Activated CD8-positive, alpha-beta T cell treated with anti-CD3 and anti-CD28 coated beads, Interleukin-2, amount 10 ng/mL, durations not matched to agents 7 days and 5 days (primary cell): ENCODE measurements around the gene GGT6. TPM values are rescaled to one million over a fixed set of nuclear protein-coding genes. Genes with fewer than 3 reads are reported as not detected.
A peak's percentile ranks its signal among the peaks of the same experiment; 100 is the strongest.
"Not testable (repeated sequence)": the region's sequence is repeated elsewhere in the genome, so short reads cannot be mapped to it uniquely, and the experiment has no call there.

Source experiments
- ATAC-seq: fragments of 150-1000 bp; cut with Tn5 transposase; one replicate; pipeline ENCODE4 v1.10.0; 2021; ENCODE audit warnings: moderate library complexity
- CTCF ChIA-PET: fragments of 350-600 bp; sonication (Branson Sonifier 250); formaldehyde crosslinking; loops from one replicate; lab custom pipeline; 2021; ENCODE audit warnings: antibody characterized with exemption; lab: Charles Lee
- POLR2A ChIA-PET: fragments of 350-600 bp; sonication (Branson Sonifier 250); formaldehyde crosslinking; loops from one replicate; lab custom pipeline; 2021; ENCODE audit warnings: antibody characterized with exemption; lab: Charles Lee
- DNase-seq: peaks from one replicate; pipeline ENCODE4 v3.0.0-alpha.2; 2020
- H3K27ac Mint-ChIP-seq: one replicate; pipeline ENCODE4 v1.8.0; 2021; ENCODE audit warnings: mild to moderate bottlenecking, mixed read lengths
- H3K27me3 Mint-ChIP-seq: one replicate; pipeline ENCODE4 v1.8.0; 2021; ENCODE audit warnings: low read depth, mixed read lengths
- H3K36me3 Mint-ChIP-seq: one replicate; pipeline ENCODE4 v1.8.0; 2021; ENCODE audit warnings: low read depth, mixed read lengths
- H3K4me1 Mint-ChIP-seq: one replicate; pipeline ENCODE4 v1.8.0; 2021; ENCODE audit warnings: low read depth, mixed read lengths
- H3K4me3 Mint-ChIP-seq: one replicate; pipeline ENCODE4 v1.8.0; 2021; ENCODE audit warnings: mild to moderate bottlenecking, mixed read lengths
- H3K9me3 Mint-ChIP-seq: one replicate; pipeline ENCODE4 v1.8.0; 2022; ENCODE audit warnings: mixed read lengths; ENCODE audit not compliant: insufficient read depth
- total RNA-seq, 2 experiments: library from RNA; stranded (reverse); gene quantifications; one replicate each; pipeline ENCODE4 v1.2.3, GENCODE V29; 2021

Gene GGT6
- total RNA-seq, 2 experiments from 2014 or later, result not detected

- H3K9me3 Mint-ChIP-seq, CTCF ChIA-PET, H3K36me3 Mint-ChIP-seq, DNase-seq, ATAC-seq, H3K4me3 Mint-ChIP-seq, H3K4me1 Mint-ChIP-seq, H3K27ac Mint-ChIP-seq, POLR2A ChIA-PET: not testable (repeated sequence)
- H3K27me3 Mint-ChIP-seq, result peaks cover 20% of the 10 kb centered on the region
Measured at GRCh38 chr17:4590042-4590441, 29.7 kb upstream of the GGT6 start.

- CTCF ChIA-PET, result no interaction called here
- Mint-ChIP-seq H3K27ac (no peak overlapping the region), H3K27me3 (peaks cover 21% of the 10 kb centered on the region), H3K36me3 (no peaks in the 10 kb centered on the region), H3K4me1 (no peaks in the 10 kb centered on the region), H3K9me3 (no peaks in the 10 kb centered on the region), H3K4me3 (no peak overlapping the region)
- ATAC-seq (no peak), DNase-seq (no peak)
- POLR2A ChIA-PET, result interaction anchor here (0.7 kb wide), 1 partner anchor 245 kb away, joined by 5 read pairs; no protein-coding TSS in a partner anchor
Measured at GRCh38 chr17:4588898-4589625, 28.7 kb upstream of the GGT6 start.

GRCh38 chr17:4588391-4588790 lies 28.0 kb upstream of the GGT6 start:
- CTCF ChIA-PET, result no interaction called here
- DNase-seq, result no peak
- Mint-ChIP-seq H3K9me3 (no peaks in the 10 kb centered on the region), H3K4me3 (no peak overlapping the region), H3K4me1 (peaks cover 3% of the 10 kb centered on the region), H3K27ac (no peak overlapping the region), H3K36me3 (no peaks in the 10 kb centered on the region), H3K27me3 (peaks cover 27% of the 10 kb centered on the region)
- no peak for ATAC-seq
- POLR2A ChIA-PET, result no interaction called here

- Mint-ChIP-seq H3K27ac (no peak overlapping the region), H3K4me1 (peaks cover 3% of the 10 kb centered on the region), H3K36me3 (no peaks in the 10 kb centered on the region), H3K27me3 (peaks cover 33% of the 10 kb centered on the region), H3K4me3 (no peak overlapping the region), H3K9me3 (no peaks in the 10 kb centered on the region)
- POLR2A ChIA-PET, result no interaction called here
- CTCF ChIA-PET, result interaction anchor here (1.1 kb wide), 1 partner anchor 23 kb away, joined by 3 read pairs; no protein-coding TSS in a partner anchor
- DNase-seq (no peak), ATAC-seq (no peak)
Measured at GRCh38 chr17:4587803-4588202, 27.4 kb upstream of the GGT6 start.

GRCh38 chr17:4587195-4587594 lies 26.8 kb upstream of the GGT6 start:
- CTCF ChIA-PET, result interaction anchor here (1.1 to 1.4 kb wide), 2 partner anchors 20 to 22 kb away, joined by 3 to 5 read pairs; no protein-coding TSS in a partner anchor
- Mint-ChIP-seq H3K27me3 (peaks cover 37% of the 10 kb centered on the region), H3K27ac (no peak overlapping the region), H3K9me3 (no peaks in the 10 kb centered on the region), H3K4me1 (peaks cover 3% of the 10 kb centered on the region), H3K36me3 (no peaks in the 10 kb centered on the region), H3K4me3 (no peak overlapping the region)
- POLR2A ChIA-PET, result interaction anchor here (0.7 kb wide), 1 partner anchor 32 kb away, joined by 3 read pairs; the partner anchor contains the start of gene MYBBP1A
- DNase-seq, result no peak
- no peak for ATAC-seq

- Mint-ChIP-seq H3K9me3 (no peaks in the 10 kb centered on the region), H3K27me3 (peaks cover 45% of the 10 kb centered on the region), H3K36me3 (no peaks in the 10 kb centered on the region), H3K4me3 (no peak overlapping the region), H3K4me1 (peaks cover 3% of the 10 kb centered on the region), H3K27ac (no peak overlapping the region)
- ChIA-PET CTCF (interaction anchor here (1.4 kb wide), 1 partner anchor 19 kb away, joined by 5 read pairs; no protein-coding TSS in a partner anchor), POLR2A (no interaction called here)
- DNase-seq (no peak), ATAC-seq (no peak)
Measured at GRCh38 chr17:4586043-4586442, 25.7 kb upstream of the GGT6 start.

- ChIA-PET POLR2A (no interaction called here), CTCF (no interaction called here)
- DNase-seq (no peak), ATAC-seq (no peak)
- Mint-ChIP-seq H3K27ac (no peak overlapping the region), H3K9me3 (no peaks in the 10 kb centered on the region), H3K4me3 (no peak overlapping the region), H3K27me3 (peaks cover 47% of the 10 kb centered on the region), H3K36me3 (no peaks in the 10 kb centered on the region), H3K4me1 (peaks cover 3% of the 10 kb centered on the region)
Measured at GRCh38 chr17:4585638-4585994, 25.2 kb upstream of the GGT6 start.

- peaks cover 47% of the 10 kb centered on the region for H3K27me3 Mint-ChIP-seq
- no peak for DNase-seq
- CTCF ChIA-PET, result no interaction called here
- ATAC-seq, result no peak
- no peak overlapping the region for H3K27ac Mint-ChIP-seq
- no peak overlapping the region for H3K4me3 Mint-ChIP-seq
- H3K9me3 Mint-ChIP-seq, result no peaks in the 10 kb centered on the region
- no peaks in the 10 kb centered on the region for H3K36me3 Mint-ChIP-seq
- POLR2A ChIA-PET, result no interaction called here
- peaks cover 3% of the 10 kb centered on the region for H3K4me1 Mint-ChIP-seq
Measured at GRCh38 chr17:4584917-4585637, 24.7 kb upstream of the GGT6 start.

GRCh38 chr17:4584101-4584916 lies 23.9 kb upstream of the GGT6 start, which contains the start of gene SMTNL2:
SMTNL2 (plus strand) TSS chr17:4584529; CDS start chr17:4584606, 77 bp downstream.
- ATAC-seq, result peak; percentile 62

GRCh38 chr17:4583782-4584100 lies 23.4 kb upstream of the GGT6 start:
- CTCF ChIA-PET, result interaction anchor here (1.0 kb wide), 1 partner anchor 19 kb away, joined by 3 read pairs; no protein-coding TSS in a partner anchor

More at GRCh38 chr17:4584101-4584916, 23.9 kb upstream of the GGT6 start, which contains the start of gene SMTNL2:
- Mint-ChIP-seq H3K9me3 (no peaks in the 10 kb centered on the region), H3K27me3 (peaks cover 47% of the 10 kb centered on the region), H3K4me1 (peaks cover 3% of the 10 kb centered on the region), H3K27ac (no peak within 1 kb of the TSS), H3K36me3 (no peaks in the 10 kb centered on the region), H3K4me3 (peak within 1 kb of the TSS; percentile 28)
- ChIA-PET POLR2A (no interaction called here), CTCF (no interaction called here)
- DNase-seq, result no peak

GRCh38 chr17:4583206-4583605 lies 22.8 kb upstream of the GGT6 start:
- CTCF ChIA-PET, result interaction anchor here (1.0 kb wide), 1 partner anchor 18 kb away, joined by 3 read pairs; no protein-coding TSS in a partner anchor
- H3K4me3 Mint-ChIP-seq, result no peak overlapping the region
- no peaks in the 10 kb centered on the region for H3K36me3 Mint-ChIP-seq
- no peak for ATAC-seq
- no peaks in the 10 kb centered on the region for H3K9me3 Mint-ChIP-seq
- POLR2A ChIA-PET, result no interaction called here
- DNase-seq, result no peak
- H3K4me1 Mint-ChIP-seq, result peaks cover 3% of the 10 kb centered on the region
- peaks cover 47% of the 10 kb centered on the region for H3K27me3 Mint-ChIP-seq
- no peak overlapping the region for H3K27ac Mint-ChIP-seq

More at GRCh38 chr17:4583782-4584100, 23.4 kb upstream of the GGT6 start:
- H3K9me3 Mint-ChIP-seq, result no peaks in the 10 kb centered on the region
- peak; percentile 79 for ATAC-seq
- no peak for DNase-seq
- POLR2A ChIA-PET, result no interaction called here
- H3K4me3 Mint-ChIP-seq, result peak overlapping the region; percentile 28
- no peaks in the 10 kb centered on the region for H3K36me3 Mint-ChIP-seq
- H3K27me3 Mint-ChIP-seq, result peaks cover 47% of the 10 kb centered on the region
- H3K4me1 Mint-ChIP-seq, result peaks cover 3% of the 10 kb centered on the region
- no peak overlapping the region for H3K27ac Mint-ChIP-seq
